SK-N-SH treated with all-trans-retinoic acid at 6 μM for 48 hours (cell line): ENCODE data around the gene RAPSN.

Experiments
- ATAC-seq: fragments of 200-7000 bp; cut with Tn5 transposase; 3 replicates; pipeline ENCODE4 v1.9.1; 2020; ENCODE audit warnings: mild to moderate bottlenecking, moderate library complexity
- ARNTL ChIP-seq: fragments of 450-650 bp; formaldehyde crosslinking; IDR thresholded peaks from 2 replicates; pipeline ENCODE4 v1.5.0; 2020; ENCODE audit warnings: low read depth, mild to moderate bottlenecking, moderate library complexity, borderline replicate concordance
- GLIS3 ChIP-seq: fragments of 250-450 bp; sonication (Bioruptor Pico); IDR thresholded peaks from 2 replicates; pipeline ENCODE4 v1.5.0; 2020; ENCODE audit warnings: mild to moderate bottlenecking, moderate library complexity
- ISL1 ChIP-seq: fragments of 250-450 bp; sonication (Bioruptor Pico); IDR thresholded peaks from 2 replicates; pipeline ENCODE4 v2.1.2; 2022; ENCODE audit warnings: mild to moderate bottlenecking, moderate library complexity
- OSR1 ChIP-seq: fragments of 250-450 bp; sonication (Bioruptor Pico); IDR thresholded peaks from 2 replicates; pipeline ENCODE4 v1.8.0; 2022; ENCODE audit warnings: moderate library complexity, mild to moderate bottlenecking, inconsistent platforms
- PPARA ChIP-seq: fragments of 250-450 bp; sonication (Bioruptor Pico); IDR thresholded peaks from 2 replicates; pipeline ENCODE4 v1.5.0; 2020; ENCODE audit warnings: mild to moderate bottlenecking, borderline replicate concordance
- RARB ChIP-seq: fragments of 250-450 bp; sonication (Bioruptor Pico); IDR thresholded peaks from 2 replicates; pipeline ENCODE4 v1.8.0; 2021; ENCODE audit warnings: mild to moderate bottlenecking, moderate library complexity
- SNAI2 ChIP-seq: fragments of 250-450 bp; sonication (Bioruptor Pico); IDR thresholded peaks from 2 replicates; pipeline ENCODE4 v1.5.0; 2020; ENCODE audit warnings: mild to moderate bottlenecking, moderate library complexity
- TCF4 ChIP-seq: fragments of 250-450 bp; sonication (Bioruptor Pico); IDR thresholded peaks from 2 replicates; pipeline ENCODE4 v1.8.0; 2021; ENCODE audit warnings: mild to moderate bottlenecking, moderate library complexity, borderline replicate concordance
- TOX ChIP-seq: fragments of 250-450 bp; sonication (Bioruptor Pico); IDR thresholded peaks from 2 replicates; pipeline ENCODE4 v1.8.0; 2021; ENCODE audit warnings: mild to moderate bottlenecking, moderate library complexity, borderline replicate concordance
- ZC3H10 ChIP-seq: fragments of 250-450 bp; sonication (Bioruptor Pico); IDR thresholded peaks from 2 replicates; pipeline ENCODE4 v1.5.1; 2021; ENCODE audit warnings: mild to moderate bottlenecking, moderate library complexity
- ZFP3 ChIP-seq: fragments of 250-450 bp; sonication (Bioruptor Pico); IDR thresholded peaks from 2 replicates; pipeline ENCODE4 v1.5.0; 2020; ENCODE audit warnings: mild to moderate bottlenecking, moderate library complexity
- ZFP30 ChIP-seq: fragments of 450-650 bp; formaldehyde crosslinking; IDR thresholded peaks from 2 replicates; pipeline ENCODE4 v1.5.0; 2022; ENCODE audit warnings: mild to moderate bottlenecking, moderate library complexity
- ZNF565 ChIP-seq: fragments of 450-650 bp; formaldehyde crosslinking; conservative IDR thresholded peaks from 2 replicates; pipeline ENCODE4 v1.5.0; 2020; ENCODE audit warnings: low read depth, mild to moderate bottlenecking, moderate library complexity
- ZNF70 ChIP-seq: fragments of 450-650 bp; formaldehyde crosslinking; IDR thresholded peaks from 2 replicates; pipeline ENCODE4 v1.5.0; 2020; ENCODE audit warnings: mild to moderate bottlenecking, moderate library complexity
- TF ChIP-seq, protein P1 (sequence below): fragments of 250-450 bp; sonication (Bioruptor Pico); IDR thresholded peaks from 2 replicates; pipeline ENCODE4 v1.5.0; 2020; ENCODE audit warnings: mild to moderate bottlenecking, moderate library complexity
- TF ChIP-seq, protein P2 (sequence below): fragments of 250-450 bp; sonication (Bioruptor Pico); IDR thresholded peaks from 2 replicates; pipeline ENCODE4 v1.5.1; 2020; ENCODE audit warnings: low read depth, mild to moderate bottlenecking, moderate library complexity
- TF ChIP-seq, protein P3 (sequence below): fragments of 250-450 bp; sonication (Bioruptor Pico); IDR thresholded peaks from 2 replicates; pipeline ENCODE4 v1.8.0; 2020; ENCODE audit warnings: mild to moderate bottlenecking, moderate library complexity, borderline replicate concordance
- TF ChIP-seq, protein P4 (sequence below): fragments of 250-450 bp; sonication (Bioruptor Pico); IDR thresholded peaks from 2 replicates; pipeline ENCODE4 v1.8.0; 2021; ENCODE audit warnings: low read depth, mild to moderate bottlenecking, moderate library complexity, borderline replicate concordance
- TF ChIP-seq, protein P5 (sequence below): fragments of 250-450 bp; sonication (Bioruptor Pico); IDR thresholded peaks from 2 replicates; pipeline ENCODE4 v1.5.1; 2021; ENCODE audit warnings: mild to moderate bottlenecking, moderate library complexity

The RAPSN gene

DNA sequence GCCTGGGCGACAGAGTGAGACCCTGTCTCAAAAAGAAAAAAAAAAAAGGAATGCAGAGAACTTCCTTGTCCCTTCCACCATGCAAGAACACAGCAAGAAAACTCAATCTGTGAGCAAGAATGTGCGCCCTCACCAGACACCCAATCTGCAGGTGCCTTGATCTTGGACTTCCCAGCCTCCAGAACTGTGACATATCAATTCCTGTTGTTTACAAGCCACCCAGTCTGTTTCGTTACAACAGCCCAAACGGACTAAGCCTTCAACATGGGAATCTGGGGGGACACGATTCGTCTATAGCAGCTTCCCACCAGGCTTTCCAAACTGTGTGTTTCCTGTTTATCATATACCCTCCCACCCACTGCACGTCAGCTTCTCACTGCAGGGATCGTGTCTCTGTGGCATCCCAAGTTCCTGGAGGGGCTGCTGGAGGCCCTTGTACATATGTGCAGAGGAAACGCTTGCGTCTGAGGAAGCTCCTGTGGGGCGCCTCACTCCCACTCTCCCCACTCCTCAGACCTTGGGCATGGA, 11.7 kb downstream of the RAPSN start:
- TF ChIP-seq, protein P1, sequence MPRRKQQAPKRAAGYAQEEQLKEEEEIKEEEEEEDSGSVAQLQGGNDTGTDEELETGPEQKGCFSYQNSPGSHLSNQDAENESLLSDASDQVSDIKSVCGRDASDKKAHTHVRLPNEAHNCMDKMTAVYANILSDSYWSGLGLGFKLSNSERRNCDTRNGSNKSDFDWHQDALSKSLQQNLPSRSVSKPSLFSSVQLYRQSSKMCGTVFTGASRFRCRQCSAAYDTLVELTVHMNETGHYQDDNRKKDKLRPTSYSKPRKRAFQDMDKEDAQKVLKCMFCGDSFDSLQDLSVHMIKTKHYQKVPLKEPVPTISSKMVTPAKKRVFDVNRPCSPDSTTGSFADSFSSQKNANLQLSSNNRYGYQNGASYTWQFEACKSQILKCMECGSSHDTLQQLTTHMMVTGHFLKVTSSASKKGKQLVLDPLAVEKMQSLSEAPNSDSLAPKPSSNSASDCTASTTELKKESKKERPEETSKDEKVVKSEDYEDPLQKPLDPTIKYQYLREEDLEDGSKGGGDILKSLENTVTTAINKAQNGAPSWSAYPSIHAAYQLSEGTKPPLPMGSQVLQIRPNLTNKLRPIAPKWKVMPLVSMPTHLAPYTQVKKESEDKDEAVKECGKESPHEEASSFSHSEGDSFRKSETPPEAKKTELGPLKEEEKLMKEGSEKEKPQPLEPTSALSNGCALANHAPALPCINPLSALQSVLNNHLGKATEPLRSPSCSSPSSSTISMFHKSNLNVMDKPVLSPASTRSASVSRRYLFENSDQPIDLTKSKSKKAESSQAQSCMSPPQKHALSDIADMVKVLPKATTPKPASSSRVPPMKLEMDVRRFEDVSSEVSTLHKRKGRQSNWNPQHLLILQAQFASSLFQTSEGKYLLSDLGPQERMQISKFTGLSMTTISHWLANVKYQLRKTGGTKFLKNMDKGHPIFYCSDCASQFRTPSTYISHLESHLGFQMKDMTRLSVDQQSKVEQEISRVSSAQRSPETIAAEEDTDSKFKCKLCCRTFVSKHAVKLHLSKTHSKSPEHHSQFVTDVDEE (CRISPR knock-in tag) = no peak
- TF ChIP-seq TCF4 (no peak), OSR1 (no peak), TOX (CRISPR knock-in tag) (no peak), ZC3H10 (CRISPR knock-in tag) (no peak), RARB (CRISPR knock-in tag) (no peak), PPARA (CRISPR knock-in tag) (no peak), ZFP30 (CRISPR knock-in tag) (no peak), ARNTL (CRISPR knock-in tag) (no peak), ZNF565 (CRISPR knock-in tag) (no peak), SNAI2 (CRISPR knock-in tag) (no peak), ZNF70 (CRISPR knock-in tag) (no peak), ZFP3 (CRISPR knock-in tag) (no peak), GLIS3 (CRISPR knock-in tag) (no peak)
- TF ChIP-seq, protein P2, sequence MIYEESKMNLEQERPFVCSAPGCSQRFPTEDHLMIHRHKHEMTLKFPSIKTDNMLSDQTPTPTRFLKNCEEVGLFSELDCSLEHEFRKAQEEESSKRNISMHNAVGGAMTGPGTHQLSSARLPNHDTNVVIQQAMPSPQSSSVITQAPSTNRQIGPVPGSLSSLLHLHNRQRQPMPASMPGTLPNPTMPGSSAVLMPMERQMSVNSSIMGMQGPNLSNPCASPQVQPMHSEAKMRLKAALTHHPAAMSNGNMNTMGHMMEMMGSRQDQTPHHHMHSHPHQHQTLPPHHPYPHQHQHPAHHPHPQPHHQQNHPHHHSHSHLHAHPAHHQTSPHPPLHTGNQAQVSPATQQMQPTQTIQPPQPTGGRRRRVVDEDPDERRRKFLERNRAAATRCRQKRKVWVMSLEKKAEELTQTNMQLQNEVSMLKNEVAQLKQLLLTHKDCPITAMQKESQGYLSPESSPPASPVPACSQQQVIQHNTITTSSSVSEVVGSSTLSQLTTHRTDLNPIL (CRISPR knock-in tag) = no peak
- TF ChIP-seq, protein P3, sequence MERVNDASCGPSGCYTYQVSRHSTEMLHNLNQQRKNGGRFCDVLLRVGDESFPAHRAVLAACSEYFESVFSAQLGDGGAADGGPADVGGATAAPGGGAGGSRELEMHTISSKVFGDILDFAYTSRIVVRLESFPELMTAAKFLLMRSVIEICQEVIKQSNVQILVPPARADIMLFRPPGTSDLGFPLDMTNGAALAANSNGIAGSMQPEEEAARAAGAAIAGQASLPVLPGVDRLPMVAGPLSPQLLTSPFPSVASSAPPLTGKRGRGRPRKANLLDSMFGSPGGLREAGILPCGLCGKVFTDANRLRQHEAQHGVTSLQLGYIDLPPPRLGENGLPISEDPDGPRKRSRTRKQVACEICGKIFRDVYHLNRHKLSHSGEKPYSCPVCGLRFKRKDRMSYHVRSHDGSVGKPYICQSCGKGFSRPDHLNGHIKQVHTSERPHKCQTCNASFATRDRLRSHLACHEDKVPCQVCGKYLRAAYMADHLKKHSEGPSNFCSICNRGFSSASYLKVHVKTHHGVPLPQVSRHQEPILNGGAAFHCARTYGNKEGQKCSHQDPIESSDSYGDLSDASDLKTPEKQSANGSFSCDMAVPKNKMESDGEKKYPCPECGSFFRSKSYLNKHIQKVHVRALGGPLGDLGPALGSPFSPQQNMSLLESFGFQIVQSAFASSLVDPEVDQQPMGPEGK (CRISPR knock-in tag) = no peak
- TF ChIP-seq, protein P4, sequence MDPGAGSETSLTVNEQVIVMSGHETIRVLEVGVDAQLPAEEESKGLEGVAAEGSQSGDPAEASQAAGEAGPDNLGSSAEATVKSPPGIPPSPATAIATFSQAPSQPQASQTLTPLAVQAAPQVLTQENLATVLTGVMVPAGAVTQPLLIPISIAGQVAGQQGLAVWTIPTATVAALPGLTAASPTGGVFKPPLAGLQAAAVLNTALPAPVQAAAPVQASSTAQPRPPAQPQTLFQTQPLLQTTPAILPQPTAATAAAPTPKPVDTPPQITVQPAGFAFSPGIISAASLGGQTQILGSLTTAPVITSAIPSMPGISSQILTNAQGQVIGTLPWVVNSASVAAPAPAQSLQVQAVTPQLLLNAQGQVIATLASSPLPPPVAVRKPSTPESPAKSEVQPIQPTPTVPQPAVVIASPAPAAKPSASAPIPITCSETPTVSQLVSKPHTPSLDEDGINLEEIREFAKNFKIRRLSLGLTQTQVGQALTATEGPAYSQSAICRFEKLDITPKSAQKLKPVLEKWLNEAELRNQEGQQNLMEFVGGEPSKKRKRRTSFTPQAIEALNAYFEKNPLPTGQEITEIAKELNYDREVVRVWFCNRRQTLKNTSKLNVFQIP (CRISPR knock-in tag) = no peak
- TF ChIP-seq, all 23 proteins: peak for 0
- ATAC-seq = no peak

DNA sequence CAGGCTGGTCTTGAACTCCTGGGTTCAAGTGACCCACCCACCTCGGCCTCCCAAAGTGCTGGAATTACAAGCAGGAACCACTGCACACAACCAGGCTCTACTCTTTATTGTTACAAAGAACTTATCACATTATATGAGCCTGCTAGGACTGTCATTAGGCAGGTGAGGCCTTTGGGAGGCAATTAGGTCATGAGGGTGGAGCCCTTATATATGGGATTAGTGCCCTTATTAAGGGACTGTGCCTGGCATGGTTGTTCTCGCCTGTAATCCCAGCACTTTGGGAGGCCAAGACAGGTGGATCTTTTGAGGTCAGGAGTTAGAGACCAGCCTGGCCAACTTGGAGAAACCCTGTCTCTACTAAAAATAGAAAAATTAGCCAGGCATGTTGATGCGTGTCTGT, 12.2 kb downstream of the RAPSN start:
- ATAC-seq = no peak
- TF ChIP-seq, protein P1 (CRISPR knock-in tag) = no peak
- TF ChIP-seq ZFP30 (CRISPR knock-in tag) (no peak), GLIS3 (CRISPR knock-in tag) (no peak), ZNF70 (CRISPR knock-in tag) (no peak), PPARA (CRISPR knock-in tag) (no peak), ZC3H10 (CRISPR knock-in tag) (no peak), ZNF565 (CRISPR knock-in tag) (no peak), ZFP3 (CRISPR knock-in tag) (no peak), ISL1 (CRISPR knock-in tag) (no peak), OSR1 (no peak)
- TF ChIP-seq, protein P4 (CRISPR knock-in tag) = no peak
- TF ChIP-seq, protein P5, sequence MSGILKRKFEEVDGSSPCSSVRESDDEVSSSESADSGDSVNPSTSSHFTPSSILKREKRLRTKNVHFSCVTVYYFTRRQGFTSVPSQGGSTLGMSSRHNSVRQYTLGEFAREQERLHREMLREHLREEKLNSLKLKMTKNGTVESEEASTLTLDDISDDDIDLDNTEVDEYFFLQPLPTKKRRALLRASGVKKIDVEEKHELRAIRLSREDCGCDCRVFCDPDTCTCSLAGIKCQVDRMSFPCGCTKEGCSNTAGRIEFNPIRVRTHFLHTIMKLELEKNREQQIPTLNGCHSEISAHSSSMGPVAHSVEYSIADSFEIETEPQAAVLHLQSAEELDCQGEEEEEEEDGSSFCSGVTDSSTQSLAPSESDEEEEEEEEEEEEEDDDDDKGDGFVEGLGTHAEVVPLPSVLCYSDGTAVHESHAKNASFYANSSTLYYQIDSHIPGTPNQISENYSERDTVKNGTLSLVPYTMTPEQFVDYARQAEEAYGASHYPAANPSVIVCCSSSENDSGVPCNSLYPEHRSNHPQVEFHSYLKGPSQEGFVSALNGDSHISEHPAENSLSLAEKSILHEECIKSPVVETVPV (CRISPR knock-in tag) = no peak
- TF ChIP-seq, protein P2 (CRISPR knock-in tag) = no peak
- TF ChIP-seq, all 23 proteins: peak for 0
